ENCODE results near the gene ORM2.
"Not testable (repeated sequence)": the region's sequence is repeated elsewhere in the genome, so short reads cannot be mapped to it uniquely, and the experiment has no call there.

ORM2 gene

DNA sequence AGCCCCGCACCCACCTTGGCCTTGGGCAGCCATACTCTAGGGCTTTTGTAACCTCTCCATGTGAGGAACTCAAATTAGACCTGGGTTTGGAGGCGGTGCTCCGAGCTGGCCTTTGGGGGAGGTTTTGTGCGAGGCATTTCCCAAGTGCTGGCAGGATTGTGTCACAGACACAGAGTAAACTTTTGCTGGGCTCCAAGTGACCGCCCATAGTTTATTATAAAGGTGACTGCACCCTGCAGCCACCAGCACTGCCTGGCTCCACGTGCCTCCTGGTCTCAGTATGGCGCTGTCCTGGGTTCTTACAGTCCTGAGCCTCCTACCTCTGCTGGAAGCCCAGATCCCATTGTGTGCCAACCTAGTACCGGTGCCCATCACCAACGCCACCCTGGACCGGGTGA is at the start of gene ORM2:
ORM2 (plus strand) TSS at position 245 of the 398 bp plus-strand sequence; CDS start at position 281, 36 bp downstream.
- FAIRE-seq: not testable (repeated sequence)

DNA sequence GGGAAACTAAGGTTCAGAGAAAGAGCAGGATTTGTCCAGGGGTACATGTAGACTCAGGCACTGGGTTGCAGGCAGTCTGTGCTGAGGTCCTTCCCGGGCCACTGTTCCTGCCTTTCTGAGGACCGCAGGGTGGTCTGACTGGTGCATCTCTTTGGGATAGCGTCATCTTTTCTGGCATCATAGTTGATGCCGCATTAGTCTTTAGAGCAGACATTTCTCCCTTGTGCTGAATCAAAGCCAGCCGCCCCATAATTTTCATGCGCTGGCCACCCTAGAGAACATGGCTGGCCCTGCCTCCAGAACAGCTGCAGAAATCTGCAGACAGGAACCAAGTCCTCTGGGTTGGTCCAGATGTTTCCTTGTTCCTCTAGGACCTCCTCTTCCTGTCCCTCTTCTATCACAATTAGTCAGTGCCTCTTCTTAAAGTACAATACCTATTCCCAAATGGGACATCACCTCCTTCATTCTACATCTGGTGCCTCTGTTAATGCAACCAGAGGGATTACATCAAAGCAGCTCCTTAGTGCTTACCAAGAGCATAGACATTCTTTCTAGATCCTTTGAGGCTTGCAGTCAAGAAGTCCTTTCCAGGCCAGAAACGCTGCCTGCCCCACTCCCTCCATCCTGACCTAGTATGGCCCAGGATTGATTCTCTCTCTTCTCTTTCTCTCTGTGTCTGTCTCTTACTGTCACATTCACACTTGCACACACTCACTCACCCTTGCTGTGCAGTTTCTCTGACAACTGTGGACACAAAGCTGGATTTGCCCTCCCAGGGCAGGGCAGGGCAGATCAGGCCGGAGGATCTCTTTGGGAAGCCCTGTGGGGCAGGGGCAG is 48.8 kb upstream of the ORM2 start:
- FAIRE-seq: no peak

DNA sequence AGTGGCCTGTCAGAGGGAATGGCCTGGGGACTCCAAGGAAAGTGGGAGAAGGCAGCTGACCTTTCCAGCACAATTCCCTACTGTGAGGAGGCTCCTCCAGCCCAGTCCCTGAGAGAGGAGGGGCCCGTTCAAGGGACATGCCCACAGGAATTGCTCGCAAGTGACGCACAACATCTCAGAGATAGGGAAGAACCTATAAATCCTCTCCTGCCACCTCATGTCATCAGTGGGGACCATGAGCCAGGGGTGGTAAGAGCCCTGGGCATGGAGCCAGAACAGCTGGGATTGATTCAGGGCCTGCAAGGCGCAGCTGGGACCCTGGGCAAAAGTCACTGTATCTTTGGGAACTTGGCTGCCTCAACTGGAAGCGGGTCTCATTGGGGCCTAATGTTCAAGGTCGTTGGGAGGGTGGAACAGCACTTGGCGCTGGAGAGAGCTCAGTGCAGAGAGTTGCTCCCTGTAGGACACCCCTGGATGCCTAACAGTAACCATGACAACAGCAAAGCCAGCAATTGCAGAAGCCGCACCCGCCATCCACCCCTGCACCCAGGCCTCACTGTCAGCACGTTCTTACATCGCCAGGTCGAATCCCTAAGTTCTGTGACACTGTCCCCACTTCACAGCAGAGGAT is 48.1 kb upstream of the ORM2 start:
- FAIRE-seq: no peak

GRCh38 chr9:114282104-114282485 is 47.6 kb upstream of the ORM2 start:
- no peak for FAIRE-seq

DNA sequence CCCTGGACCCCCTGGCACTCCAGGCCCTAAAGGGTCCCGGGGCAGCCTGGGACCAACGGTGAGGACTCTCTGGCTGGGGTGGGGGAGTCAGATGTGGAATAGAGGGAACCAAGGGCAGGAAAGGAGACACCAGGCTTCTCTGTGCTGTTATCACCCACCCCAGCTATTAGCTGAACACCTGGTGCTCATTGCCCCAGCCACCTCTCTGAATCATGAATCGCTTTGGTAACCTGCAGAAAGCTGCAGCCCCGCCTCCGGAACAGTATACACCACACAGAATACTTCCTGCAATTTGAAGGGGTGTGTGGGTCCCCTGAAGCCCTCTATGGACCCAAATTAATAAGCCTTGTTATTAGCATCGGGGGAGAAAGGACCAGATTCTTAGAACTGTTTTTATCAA is 47.2 kb upstream of the ORM2 start:
- FAIRE-seq: no peak

- no peak for FAIRE-seq
Measured at GRCh38 chr9:114282926-114283325, 46.7 kb upstream of the ORM2 start.

GRCh38 chr9:114283551-114284111 is 46.0 kb upstream of the ORM2 start:
- no peak for FAIRE-seq

DNA sequence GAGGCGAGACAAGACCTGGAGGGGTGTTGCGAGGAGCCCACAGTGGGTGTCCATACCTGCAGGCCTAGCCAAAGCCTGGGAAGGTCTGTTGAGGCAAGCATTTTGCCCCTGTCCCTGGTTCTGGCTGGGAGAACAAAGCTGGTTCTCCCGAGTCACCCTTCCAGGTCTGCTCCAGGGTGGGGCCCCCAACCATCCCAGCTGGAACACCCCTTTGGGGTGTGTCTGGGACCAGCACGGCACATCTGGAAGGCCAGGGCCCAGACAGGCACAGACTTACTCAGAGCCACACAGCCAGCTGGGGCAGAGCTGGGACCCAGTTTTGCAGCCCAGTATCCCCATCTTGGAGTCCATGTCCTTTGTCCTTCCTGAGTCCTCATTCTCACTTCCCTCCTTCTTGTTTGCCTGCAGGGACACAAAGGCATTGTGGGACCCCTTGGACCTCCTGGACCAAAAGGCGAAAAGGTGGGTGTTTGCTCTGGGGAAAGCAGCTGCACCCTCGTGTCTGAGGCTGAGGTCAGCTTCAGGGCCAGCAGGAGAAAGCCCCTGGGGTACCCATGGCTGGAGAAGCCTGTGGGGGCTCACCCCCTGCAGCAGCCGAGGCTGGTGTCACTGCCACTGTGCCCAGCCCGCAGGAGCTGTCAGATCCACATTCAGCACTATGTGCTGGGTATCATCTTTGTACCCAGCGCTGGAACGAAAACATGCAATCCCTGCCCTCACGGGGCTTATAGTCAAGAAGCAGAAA is 45.2 kb upstream of the ORM2 start:
- FAIRE-seq: no peak

DNA sequence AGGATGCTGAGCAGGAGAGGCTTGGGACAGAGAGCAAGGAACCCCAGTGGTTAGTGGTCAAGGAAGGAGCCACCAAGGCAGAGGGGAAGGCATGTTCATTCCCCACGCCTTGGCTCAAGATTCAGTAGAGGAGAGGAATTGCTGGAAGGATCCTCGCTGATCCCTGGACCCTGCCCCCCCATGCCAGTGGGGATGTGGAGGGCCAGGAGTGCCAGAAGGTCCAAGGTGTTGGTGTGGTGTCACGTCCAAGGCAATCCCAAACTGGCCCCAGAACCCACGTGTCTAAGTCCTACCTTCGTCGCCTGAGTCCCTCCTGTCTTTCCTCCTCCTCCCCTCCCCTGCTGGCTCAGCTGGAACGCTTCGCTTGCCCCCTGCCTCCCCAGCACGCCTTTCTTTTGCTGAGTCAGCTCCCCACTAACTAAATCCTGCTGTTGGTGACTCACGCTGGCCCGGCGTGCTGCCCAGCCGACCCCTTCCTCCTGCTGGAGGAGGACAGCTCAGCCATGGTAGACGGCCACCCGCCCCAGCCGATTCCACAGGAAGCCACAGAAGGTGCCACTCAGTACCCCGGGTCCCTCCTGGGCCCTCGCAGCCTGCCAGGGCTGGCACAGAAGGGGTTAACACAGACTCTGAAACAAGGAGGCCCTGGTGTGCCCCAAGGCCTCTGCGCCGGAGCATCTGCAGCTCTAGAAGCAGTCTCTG is 44.4 kb upstream of the ORM2 start:
- FAIRE-seq: no peak

DNA sequence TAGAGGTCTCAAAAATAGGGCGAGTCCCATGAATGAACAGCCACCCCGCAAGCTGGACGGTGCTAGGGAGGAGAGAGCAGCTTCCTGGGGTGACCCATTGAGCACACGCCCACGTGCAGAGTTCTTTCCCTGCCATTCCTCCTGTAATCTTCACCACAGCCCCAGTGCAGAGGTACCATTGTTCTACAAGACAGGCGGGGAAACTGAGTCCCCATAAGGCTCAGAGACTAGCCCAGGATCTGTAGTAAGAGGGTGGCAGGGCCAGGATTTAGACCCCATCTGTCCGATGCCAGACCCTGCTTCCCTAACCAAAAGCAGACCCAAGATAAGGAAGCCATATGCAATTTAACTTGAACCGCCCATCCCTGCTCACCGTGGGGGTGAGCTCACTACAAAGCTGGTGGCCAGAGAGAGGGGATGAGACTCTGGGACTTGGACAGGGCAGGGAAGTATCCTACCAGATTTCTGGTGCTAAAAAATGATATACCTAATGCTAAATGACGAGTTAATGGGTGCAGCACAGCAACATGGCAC is 43.5 kb upstream of the ORM2 start:
- FAIRE-seq: no peak

- no peak for FAIRE-seq
Measured at GRCh38 chr9:114287001-114287762, 42.5 kb upstream of the ORM2 start.

- FAIRE-seq: no peak
Measured at GRCh38 chr9:114287763-114288192, 41.9 kb upstream of the ORM2 start.

GRCh38 chr9:114288193-114289091 is 41.2 kb upstream of the ORM2 start:
- FAIRE-seq: no peak

DNA sequence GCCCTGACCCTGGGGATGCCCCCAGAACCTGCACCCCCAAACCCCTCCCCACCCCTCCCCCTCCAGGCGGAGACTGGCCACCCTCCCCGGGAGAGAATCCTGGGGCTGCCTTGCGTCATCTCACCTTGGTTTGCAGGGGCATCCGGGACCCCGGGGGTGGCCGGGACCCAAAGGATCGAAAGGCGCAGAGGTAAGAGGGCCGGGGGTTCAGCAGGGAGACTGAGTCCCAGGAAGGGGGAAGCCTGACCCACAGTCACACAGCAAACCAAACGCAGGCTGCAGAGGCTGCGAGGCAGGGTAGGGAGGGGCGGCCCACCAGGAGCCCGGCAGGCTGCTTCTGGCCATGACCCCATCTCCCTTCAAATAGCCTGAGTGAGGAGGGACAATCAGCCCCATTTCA is 40.6 kb upstream of the ORM2 start:
- no peak for FAIRE-seq

- FAIRE-seq: no peak
Measured at GRCh38 chr9:114289571-114290481, 39.8 kb upstream of the ORM2 start.

DNA sequence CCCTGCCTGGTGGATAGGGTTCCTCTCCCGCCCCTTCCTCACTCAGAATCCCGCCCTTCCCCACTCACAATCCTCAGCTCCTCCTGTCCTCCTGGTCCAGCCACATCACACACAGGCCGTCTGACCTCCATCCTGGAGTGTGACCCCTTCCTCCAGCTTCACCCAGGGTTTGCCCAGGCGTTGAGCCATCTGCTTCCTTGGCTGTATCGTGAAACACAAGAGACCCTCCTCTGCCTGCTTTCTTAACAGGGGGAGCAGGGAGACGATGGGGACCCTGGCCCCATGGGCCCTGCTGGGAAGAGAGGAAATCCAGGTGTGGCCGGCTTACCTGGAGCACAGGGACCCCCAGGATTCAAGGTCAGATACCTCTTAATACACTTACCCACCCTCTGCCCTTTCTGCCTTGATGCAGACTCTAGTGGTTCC is 39.1 kb upstream of the ORM2 start:
- FAIRE-seq: no peak

DNA sequence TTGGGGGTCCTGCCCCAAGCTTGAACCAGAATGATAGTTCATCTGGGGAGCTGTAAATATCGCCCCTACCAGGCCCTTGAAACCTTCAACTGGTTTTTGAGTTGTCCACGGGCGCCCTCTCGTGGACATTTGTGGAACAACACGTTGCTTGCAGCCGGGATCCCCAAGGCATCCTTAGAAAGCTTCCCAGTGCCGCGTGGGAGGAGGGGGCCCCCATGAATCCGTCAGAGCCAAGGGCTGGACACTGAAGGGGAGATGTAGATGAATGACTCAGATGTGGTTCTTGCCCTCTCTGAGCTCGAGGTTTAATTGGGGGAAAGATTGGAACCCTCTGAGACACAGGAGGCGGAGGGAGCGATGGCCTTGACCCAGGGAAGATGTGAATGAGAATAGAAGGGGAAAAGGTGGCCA is 38.6 kb upstream of the ORM2 start:
- FAIRE-seq: no peak

DNA sequence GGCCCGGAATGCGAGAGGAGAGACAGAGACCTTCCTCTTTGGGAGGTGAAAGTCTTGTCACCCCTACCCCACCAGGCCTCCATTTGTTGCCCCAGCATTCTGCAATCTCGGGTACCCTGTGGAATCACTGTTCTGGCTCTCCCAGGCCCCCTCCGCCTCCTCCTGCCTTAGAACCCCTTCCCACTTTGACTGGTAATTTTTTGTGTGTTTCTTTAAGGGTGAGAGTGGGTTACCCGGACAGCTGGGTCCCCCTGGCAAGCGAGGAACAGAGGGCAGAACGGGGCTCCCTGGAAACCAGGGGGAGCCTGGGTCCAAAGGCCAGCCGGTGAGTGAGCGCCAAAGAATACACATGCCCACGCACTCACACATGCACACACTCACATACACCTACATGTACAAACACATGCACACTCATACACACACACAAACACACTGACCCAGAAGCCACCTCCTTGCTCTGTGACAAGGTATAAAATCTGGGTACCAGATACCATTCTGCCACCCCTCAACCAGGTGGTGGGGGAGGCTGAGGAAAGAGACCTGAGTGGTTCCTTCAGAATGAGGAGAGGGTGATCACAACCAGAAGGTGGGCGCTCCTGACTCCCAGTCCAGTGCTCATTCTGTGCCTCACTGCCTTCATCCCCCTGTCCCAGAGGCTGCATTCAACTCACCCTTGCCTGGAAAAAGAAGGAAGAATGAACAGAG is 37.6 kb upstream of the ORM2 start:
- FAIRE-seq: no peak

- no peak for FAIRE-seq
Measured at GRCh38 chr9:114294664-114295063, 35.0 kb upstream of the ORM2 start.
